GM18511 (cell line): ENCODE measurements around the gene FCHO2.

Source experiments
- ATAC-seq: cut with Tn5 transposase; IDR thresholded peaks from one replicate; pipeline ENCODE4 v1.9.1; 2021; ENCODE audit warnings: mild to moderate bottlenecking, moderate library complexity; ENCODE audit not compliant: unreplicated experiment

The FCHO2 gene

GRCh38 chr5:73106335-73106734, 150.5 kb downstream of the FCHO2 start:
- no peak for ATAC-seq

DNA sequence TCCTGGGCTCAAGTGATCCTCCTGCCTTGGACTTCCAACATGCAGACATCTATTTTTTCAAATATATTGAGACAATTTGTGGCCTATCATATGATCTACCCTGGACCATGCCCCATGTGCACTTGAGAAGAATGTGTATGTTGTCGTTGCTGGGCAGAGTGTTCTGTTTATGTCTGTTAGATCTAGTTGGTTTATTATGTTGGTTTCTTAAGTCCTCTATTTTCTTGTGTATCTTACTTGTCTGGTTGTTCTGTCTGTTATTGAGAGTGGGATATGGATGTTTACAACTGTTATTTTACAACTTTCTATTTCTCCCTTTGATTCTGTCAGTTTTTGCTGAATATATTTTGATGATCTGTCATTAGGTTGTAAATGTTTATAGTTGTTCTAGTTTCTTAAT, 154.3 kb downstream of the FCHO2 start:
- ATAC-seq: no peak

GRCh38 chr5:73111536-73111935, 155.7 kb downstream of the FCHO2 start:
- ATAC-seq: no peak

DNA sequence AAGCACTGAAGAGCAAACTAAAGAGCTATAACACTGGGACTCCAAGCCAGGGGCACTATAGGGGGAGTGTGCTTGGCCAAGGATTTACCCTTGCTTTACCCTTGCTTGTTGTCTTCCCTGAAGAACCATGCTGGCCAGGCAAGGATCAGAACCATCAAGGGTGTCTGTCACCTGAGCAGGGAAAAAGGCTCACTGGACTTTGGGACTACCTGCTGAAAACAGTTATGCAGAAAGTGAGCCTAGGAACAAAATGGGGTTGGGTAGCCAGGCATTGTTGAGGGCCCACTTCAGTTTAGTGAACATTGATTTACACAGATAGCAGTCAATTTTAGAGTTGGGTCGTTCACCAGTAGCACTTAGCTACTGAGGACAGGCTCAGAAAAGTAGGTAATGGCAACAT, 156.5 kb downstream of the FCHO2 start:
- ATAC-seq: no peak

- no peak for ATAC-seq
Measured at GRCh38 chr5:73114044-73114688, 158.3 kb downstream of the FCHO2 start.

- ATAC-seq: no peak
Measured at GRCh38 chr5:73115399-73116051, 159.7 kb downstream of the FCHO2 start.

- no peak for ATAC-seq
Measured at GRCh38 chr5:73116506-73116905, 160.7 kb downstream of the FCHO2 start.

- ATAC-seq: no peak
Measured at GRCh38 chr5:73117088-73117740, 161.4 kb downstream of the FCHO2 start.

DNA sequence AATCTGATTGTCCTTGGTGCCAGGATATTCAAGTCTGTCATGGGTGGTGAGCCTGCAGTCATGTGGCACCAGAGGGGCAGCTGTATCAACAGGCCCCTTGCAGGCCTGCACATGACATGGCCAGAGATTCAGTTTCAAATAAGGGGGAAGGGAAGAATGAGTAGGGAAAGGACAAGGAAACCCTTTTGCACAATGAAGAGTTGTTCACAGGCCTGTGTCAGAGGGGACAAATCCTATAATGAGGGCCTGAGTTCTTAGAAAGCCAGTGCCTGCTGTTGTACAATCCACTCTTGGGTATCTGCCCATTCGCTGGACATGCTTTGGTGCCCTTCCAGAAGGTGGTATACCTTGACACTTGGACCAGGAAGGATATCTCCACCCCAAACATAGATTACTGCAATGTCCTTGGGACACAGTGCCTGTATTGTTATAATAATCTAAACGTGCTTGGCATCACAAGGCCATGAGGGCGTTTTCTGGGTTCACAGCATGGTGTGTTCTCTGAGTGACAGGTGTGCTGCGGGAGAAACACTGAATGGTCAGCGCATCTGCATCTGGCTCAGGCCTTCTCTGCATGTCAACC, 162.6 kb downstream of the FCHO2 start:
- ATAC-seq: no peak

DNA sequence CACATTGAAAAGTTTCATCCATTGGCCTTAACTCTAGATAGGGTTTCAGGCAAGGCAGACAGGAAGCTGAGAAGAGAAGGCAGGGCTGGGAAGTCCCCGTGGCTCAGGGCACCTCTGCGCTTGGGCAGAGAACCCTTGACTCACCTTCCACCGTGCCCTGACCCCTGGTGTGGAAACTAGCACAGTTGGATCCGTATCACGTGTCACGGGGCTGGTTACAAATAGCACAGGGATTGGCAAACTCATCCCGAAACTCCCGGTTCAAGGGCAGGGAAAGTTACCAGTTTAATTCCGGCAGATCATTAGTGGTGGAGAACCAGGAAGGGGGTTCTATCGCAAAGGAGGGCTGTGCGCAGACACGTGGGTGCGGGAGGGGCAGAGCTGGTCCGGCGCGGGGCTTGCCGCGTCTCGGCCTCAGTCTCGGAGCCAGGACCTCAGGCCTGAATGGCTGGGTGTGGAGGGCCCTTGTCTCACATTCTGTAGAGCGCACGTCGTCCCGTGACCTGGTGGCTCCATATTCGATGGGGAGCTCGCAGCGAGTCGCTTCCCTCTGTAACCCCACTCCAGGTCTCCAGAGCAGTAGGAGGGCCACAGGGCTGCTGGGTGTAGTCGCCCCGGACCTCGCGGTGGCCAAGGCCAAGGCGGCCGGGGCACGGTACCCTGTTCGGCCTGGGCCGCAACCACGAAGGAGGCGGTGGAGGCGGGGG, 163.8 kb downstream of the FCHO2 start:
- ATAC-seq: no peak

GRCh38 chr5:73120222-73121118, 164.6 kb downstream of the FCHO2 start, which contains the start of gene TMEM171:
Gene TMEM171 (plus strand): TSS chr5:73120575. CDS start chr5:73123374, 2,799 bp downstream.
- ATAC-seq: no peak

DNA sequence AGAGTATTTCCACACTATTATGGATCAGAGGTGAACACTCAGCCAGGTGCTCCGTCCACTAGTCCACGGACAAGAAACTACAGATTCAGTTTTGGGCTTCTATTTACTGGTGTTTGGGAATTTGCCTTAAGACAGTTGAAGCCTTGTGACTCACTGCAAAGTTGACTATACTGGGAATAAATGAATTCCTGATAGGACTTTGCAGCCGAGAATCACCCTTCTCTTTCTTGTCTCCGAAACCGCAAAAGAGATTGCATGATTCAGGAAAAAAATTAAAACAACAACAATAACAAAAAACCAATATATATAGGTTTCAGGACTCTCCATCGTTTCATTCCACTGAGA, 165.2 kb downstream of the FCHO2 start:
- no peak for ATAC-seq

- ATAC-seq: no peak
Measured at GRCh38 chr5:73122875-73123810, 167.3 kb downstream of the FCHO2 start.

DNA sequence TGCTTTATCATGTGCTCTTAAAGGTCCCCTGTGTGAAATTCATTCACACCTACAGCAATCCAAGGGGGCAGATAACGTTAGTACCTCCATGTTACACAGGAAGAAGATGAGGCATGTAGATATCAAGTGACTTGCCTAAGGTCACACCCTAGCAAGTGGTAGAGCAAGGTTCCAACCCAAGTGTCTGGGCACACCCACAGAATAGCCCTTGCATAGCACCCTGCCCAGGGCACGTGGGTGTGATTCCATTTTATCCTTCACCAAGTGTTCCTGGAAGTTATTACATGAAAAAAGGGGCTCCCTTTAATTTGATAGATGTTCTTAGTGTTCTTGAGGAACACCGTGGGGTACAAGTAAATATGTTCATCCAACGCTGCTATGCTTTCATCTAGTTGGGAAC, 169.4 kb downstream of the FCHO2 start:
- ATAC-seq: no peak

GRCh38 chr5:73126381-73126780, 170.5 kb downstream of the FCHO2 start:
- no peak for ATAC-seq

GRCh38 chr5:73126957-73127356, 171.1 kb downstream of the FCHO2 start:
- no peak for ATAC-seq

- no peak for ATAC-seq
Measured at GRCh38 chr5:73129143-73129542, 173.3 kb downstream of the FCHO2 start.

DNA sequence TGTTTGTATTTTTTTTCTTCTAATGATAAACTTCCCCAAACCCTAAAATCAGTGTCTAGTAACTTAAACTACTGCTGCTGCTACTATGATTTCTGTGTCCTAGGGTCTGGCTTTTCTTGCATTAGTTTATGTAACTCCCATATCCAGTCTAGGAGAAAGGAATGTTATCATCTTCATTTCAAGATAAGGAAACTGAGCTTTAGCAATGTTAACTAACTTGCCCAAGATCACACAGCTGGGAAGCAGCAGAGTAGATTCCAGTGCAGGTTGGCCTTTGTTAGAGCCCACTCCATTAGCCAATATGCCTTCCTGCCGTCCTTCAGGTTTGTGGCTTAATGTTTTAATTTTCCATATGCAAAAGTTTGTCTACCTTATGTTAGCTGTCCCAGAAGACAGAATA, 175.0 kb downstream of the FCHO2 start:
- ATAC-seq: no peak

- ATAC-seq: no peak
Measured at GRCh38 chr5:73131711-73132425, 176.0 kb downstream of the FCHO2 start.
